Measurements from ENCODE around the gene FUNDC1. TPM values are rescaled to one million over a fixed set of nuclear protein-coding genes. Genes with fewer than 3 reads are reported as not detected.

Gene FUNDC1
- total and polyA plus RNA-seq, 2 of the 4 experiments (the other 2 are of a cell fraction) = 8.6 to 13.1 TPM

DNA sequence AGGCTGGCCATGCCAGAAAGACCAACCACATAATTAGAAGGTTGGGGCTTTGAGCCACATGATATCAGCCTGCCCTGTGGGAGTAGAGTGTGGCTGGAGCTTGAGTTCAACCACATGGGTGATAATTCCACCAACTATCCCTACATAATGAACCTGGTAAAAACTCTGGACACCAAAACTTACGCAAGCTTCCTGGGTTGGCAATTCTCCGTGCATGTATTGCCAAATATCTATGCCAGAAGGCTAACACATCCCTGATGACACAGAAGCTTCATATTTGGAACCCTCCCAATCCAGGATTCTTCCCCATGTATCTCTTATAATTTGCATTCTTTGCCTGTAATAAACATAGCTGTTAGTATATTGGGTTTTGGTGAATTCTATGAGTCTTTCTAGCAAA lies 68.2 kb downstream of the FUNDC1 start:
- BruUV-seq (replicated peaks) = no TSS peak
- H3K4ac ChIP-seq (ENCODE audit: low read depth, low read length) = no peak overlapping the region
- H2BK120ac ChIP-seq (ENCODE audit: low read depth, low read length) = no peak overlapping the region
- dilution Hi-C loops (cut with HindIII; ENCODE audit: low sequenced_read_pairs, unreplicated experiment) (no loop called here), in situ Hi-C loops (cut with MboI; ENCODE audit: low sequenced_read_pairs) (no loop called here), intact Hi-C loops (cut with micrococcal nuclease) (no loop called here)
- H3K56ac ChIP-seq (ENCODE audit: extremely low read depth, insufficient read depth, low read length) = no peak overlapping the region
- ChIA-PET CTCF (interaction anchor here (0.6 kb wide), 1 partner anchor 388 kb away, joined by 3 read pairs; no protein-coding TSS in a partner anchor), POLR2A (ENCODE audit: unreplicated experiment) (no interaction called here)
- H4K5ac ChIP-seq (ENCODE audit: low read depth, low read length) = no peak overlapping the region
- no peaks in the 10 kb centered on the region for H3K36me3 ChIP-seq (ENCODE audit: control insufficient read depth, insufficient read depth, low read length)
- no peak overlapping the region for H2BK5ac ChIP-seq (ENCODE audit: low read depth, low read length, poor library complexity, severe bottlenecking)
- H3K4me1 ChIP-seq (ENCODE audit: control insufficient read depth, insufficient read depth, low read length) = no peaks in the 10 kb centered on the region
- H3K4me2 ChIP-seq (ENCODE audit: low read depth, low read length) = no peak overlapping the region
- H3K18ac ChIP-seq (ENCODE audit: low read depth, low read length) = no peak overlapping the region
- DNase-seq (no peak), ATAC-seq (ENCODE audit: low read depth) (no peak)
- peaks cover 4% of the 10 kb centered on the region for H3K27me3 ChIP-seq (ENCODE audit: control insufficient read depth, insufficient read depth, low read length)
- H3K9ac ChIP-seq (ENCODE audit: low read depth, low read length) = no peak overlapping the region
- no peak overlapping the region for H2BK20ac ChIP-seq (ENCODE audit: low read depth, low read length)
- no CpG with 5 or more reads among the region's 2 CpGs for WGBS, 2 experiments (ENCODE audit: extremely low coverage in 2 of 2, insufficient read length in 1 of 2)
- no peaks in the 10 kb centered on the region for H3K9me3 ChIP-seq (ENCODE audit: control insufficient read depth, insufficient read depth, low read length)
- no peaks in the 10 kb centered on the region for H3K9me1 ChIP-seq (ENCODE audit: insufficient read depth, low read length)
- H3K27ac ChIP-seq (ENCODE audit: insufficient read depth, low read length) = no peak overlapping the region
- H3K23ac ChIP-seq (ENCODE audit: low read depth, low read length) = no peak overlapping the region
- H4K20me1 ChIP-seq (ENCODE audit: insufficient read depth, low read length) = no peaks in the 10 kb centered on the region
- no peaks in the 10 kb centered on the region for H3K79me1 ChIP-seq (ENCODE audit: low read depth in 1 of 2, low read length in 2 of 2)
- H4K91ac ChIP-seq (ENCODE audit: insufficient read depth, low read depth, low read length) = no peak overlapping the region
- no peak overlapping the region for H2AK9ac ChIP-seq (replicated peaks; ENCODE audit: low read depth, low read length, poor library complexity)
- H2BK15ac ChIP-seq (ENCODE audit: low read depth, low read length) = no peak overlapping the region
- TF ChIP-seq CHD1 (IDR thresholded peaks at IDR 0.05; ENCODE audit: low read depth, low read length) (no peak), FOS (IDR thresholded peaks at IDR 0.05; ENCODE audit: low read depth, low read length) (no peak), POLR2A (IDR thresholded peaks at IDR 0.05; ENCODE audit: low read depth, low read length) (no peak), MXI1 (IDR thresholded peaks at IDR 0.05; ENCODE audit: borderline replicate concordance, low read depth, low read length) (no peak), MAZ (IDR thresholded peaks at IDR 0.05; ENCODE audit: borderline replicate concordance, low read depth, low read length) (no peak), NFE2L2 (IDR thresholded peaks at IDR 0.05; ENCODE audit: low read depth, low read length) (no peak), RAD21 (IDR thresholded peaks at IDR 0.05; ENCODE audit: low read length) (no peak), CEBPB (IDR thresholded peaks at IDR 0.05; ENCODE audit: low read depth, low read length) (no peak), USF2 (IDR thresholded peaks at IDR 0.05; ENCODE audit: low read depth, low read length) (no peak), RCOR1 (IDR thresholded peaks at IDR 0.05; ENCODE audit: insufficient replicate concordance, low read length) (no peak), RFX5 (IDR thresholded peaks at IDR 0.05; ENCODE audit: low read depth, low read length) (no peak), SMC3 (IDR thresholded peaks at IDR 0.05; ENCODE audit: low read depth, low read length) (no peak), ELK1 (IDR thresholded peaks at IDR 0.05; ENCODE audit: borderline replicate concordance, low read depth, low read length) (no peak), CTCF (conservative IDR thresholded peaks at IDR 0.05; ENCODE audit: low read depth, low read length) (no peak), BHLHE40 (IDR thresholded peaks at IDR 0.05; ENCODE audit: low read depth, low read length) (no peak)
- H3K14ac ChIP-seq (replicated peaks; ENCODE audit: low read depth, low read length) = no peak overlapping the region
- no peak overlapping the region for H3K4me3 ChIP-seq (ENCODE audit: insufficient read depth, low read depth, low read length)
- H4K8ac ChIP-seq (ENCODE audit: low read depth in 2 of 2, low read length in 2 of 2) = no peak overlapping the region
- H2AK5ac ChIP-seq (ENCODE audit: low read depth, low read length) = no peak overlapping the region
- no peak overlapping the region for H2AFZ ChIP-seq (replicated peaks; ENCODE audit: low read length, poor library complexity)
